Neural cell (in vitro differentiated cells): ENCODE results near the gene PAK1. TPM values are rescaled to one million over a fixed set of nuclear protein-coding genes. Genes with fewer than 3 reads are reported as not detected.

Experiments
- H2AFZ ChIP-seq: fragments of 200-600, 300-800 bp; sonication (generic), shearing (Covaris generic); 2 replicates; pipeline ENCODE4 v1.6.0; 2014; ENCODE audit warnings: low read depth, mild to moderate bottlenecking, antibody characterized with exemption, low read length, moderate library complexity
- H3F3A ChIP-seq: fragments of 200-600 bp; shearing (Covaris generic); 2 replicates; pipeline ENCODE4 v1.6.1; 2016; ENCODE audit warnings: mild to moderate bottlenecking, moderate library complexity, mixed read lengths, antibody characterized with exemption, low read length; ENCODE audit not compliant: insufficient read depth, poor library complexity, severe bottlenecking
- H3K27ac ChIP-seq: fragments of 200-600, 300-800 bp; sonication (generic), shearing (Covaris generic); 2 replicates; pipeline ENCODE4 v1.5.1; 2014; ENCODE audit warnings: mild to moderate bottlenecking, low read length, moderate library complexity
- H3K27me3 ChIP-seq: fragments of 300-800, 200-600 bp; sonication (generic), shearing (Covaris generic); 2 replicates; pipeline ENCODE4 v1.6.0; 2014; ENCODE audit warnings: mild to moderate bottlenecking, low read depth, low read length, moderate library complexity; ENCODE audit not compliant: insufficient read depth
- H3K36me3 ChIP-seq: fragments of 300-800, 200-600 bp; sonication (generic), shearing (Covaris generic); 2 replicates; pipeline ENCODE4 v1.5.1; 2014; ENCODE audit warnings: mild to moderate bottlenecking, antibody characterized with exemption, low read length, moderate library complexity; ENCODE audit not compliant: insufficient read depth
- H3K4me2 ChIP-seq: fragments of 300-800, 200-600 bp; sonication (generic), shearing (Covaris generic); 2 replicates; pipeline ENCODE4 v1.6.0; 2014; ENCODE audit warnings: mild to moderate bottlenecking, low read length
- H3K4me3 ChIP-seq: fragments of 300-800, 200-600 bp; sonication (generic), shearing (Covaris generic); 2 replicates; pipeline ENCODE4 v1.5.1; 2014; ENCODE audit warnings: mild to moderate bottlenecking, low read length, moderate library complexity
- H3K79me2 ChIP-seq: fragments of 200-600 bp; shearing (Covaris generic); replicated peaks from 2 replicates; pipeline ENCODE4 v1.6.0; 2014; ENCODE audit warnings: mild to moderate bottlenecking, low read length, moderate library complexity; ENCODE audit not compliant: insufficient read depth
- H3K9ac ChIP-seq: fragments of 300-800, 200-600 bp; sonication (generic), shearing (Covaris generic); 2 replicates; pipeline ENCODE4 v1.6.1; 2016; ENCODE audit warnings: mild to moderate bottlenecking, low read length, mixed read lengths
- H3K9me2 ChIP-seq: fragments of 200-600 bp; shearing (Covaris generic); 2 replicates; pipeline ENCODE4 v1.6.1; 2016; ENCODE audit warnings: mild to moderate bottlenecking, low read length, mixed read lengths; ENCODE audit not compliant: insufficient read depth
- H3K9me3 ChIP-seq: fragments of 200-600, 300-800 bp; sonication (generic), shearing (Covaris generic); 2 replicates; pipeline ENCODE4 v1.6.1; 2016; ENCODE audit warnings: mild to moderate bottlenecking, mixed run types, low read length, moderate library complexity, mixed read lengths
- H4K20me1 ChIP-seq: fragments of 200-600 bp; shearing (Covaris generic); 2 replicates; pipeline ENCODE4 v1.6.1; 2016; ENCODE audit warnings: mild to moderate bottlenecking, mixed run types; ENCODE audit not compliant: insufficient read depth
- CTCF ChIP-seq: fragments of 450-650 bp; IDR thresholded peaks from 2 replicates; pipeline ENCODE4 v1.5.1; 2014; ENCODE audit warnings: antibody characterized with exemption, mild to moderate bottlenecking, moderate library complexity; ENCODE audit not compliant: poor library complexity, severe bottlenecking
- EP300 ChIP-seq: fragments of 450-650 bp; conservative IDR thresholded peaks from 2 replicates; pipeline ENCODE4 v1.6.1; 2014; ENCODE audit warnings: antibody characterized with exemption, mild to moderate bottlenecking, moderate library complexity; ENCODE audit not compliant: poor library complexity, severe bottlenecking
- EZH2 ChIP-seq: fragments of 200-600, 300-800 bp; shearing (Covaris generic), sonication (generic); IDR thresholded peaks from 2 replicates; pipeline ENCODE4 v1.6.1; 2014; ENCODE audit warnings: antibody characterized with exemption, low read length, borderline replicate concordance, mild to moderate bottlenecking; ENCODE audit not compliant: insufficient read depth, poor library complexity, severe bottlenecking
- MXI1 ChIP-seq: fragments of 450-650 bp; conservative IDR thresholded peaks from 2 replicates; pipeline ENCODE4 v1.6.1; 2014; ENCODE audit warnings: antibody characterized with exemption, mild to moderate bottlenecking; ENCODE audit not compliant: poor library complexity, severe bottlenecking
- POLR2AphosphoS5 ChIP-seq: IDR thresholded peaks from 2 replicates; pipeline ENCODE4 v1.6.1; 2012
- RAD21 ChIP-seq: fragments of 450-650 bp; conservative IDR thresholded peaks from 2 replicates; pipeline ENCODE4 v1.6.1; 2014; ENCODE audit warnings: antibody characterized with exemption, mild to moderate bottlenecking, moderate library complexity
- SMC3 ChIP-seq: fragments of 450-650 bp; conservative IDR thresholded peaks from 2 replicates; pipeline ENCODE4 v1.6.1; 2014; ENCODE audit warnings: antibody characterized with exemption, mild to moderate bottlenecking, moderate library complexity; ENCODE audit not compliant: poor library complexity
- TAF1 ChIP-seq: IDR thresholded peaks from 2 replicates; pipeline ENCODE4 v1.6.1; 2012; ENCODE audit warnings: low read depth
- polyA plus RNA-seq: library from polyadenylated mRNA; depleted of rRNA; stranded (reverse); fragments of >200 nt; gene quantifications from 2 replicates; pipeline ENCODE4 v1.2.3, GENCODE V29; 2014
- TF ChIP-seq, protein P1 (sequence below): IDR thresholded peaks from 2 replicates; pipeline ENCODE4 v1.6.1; 2012; ENCODE audit warnings: borderline replicate concordance

Gene PAK1
- polyA plus RNA-seq, 1 donor from 2014 or later, result 65.2 TPM

GRCh38 chr11:77400775-77401449 lies 73.0 kb downstream of the PAK1 start:
- H3K27ac ChIP-seq, result no peak overlapping the region

GRCh38 chr11:77400271-77400670 lies 73.6 kb downstream of the PAK1 start:
- Histone ChIP-seq H2AFZ (no peak overlapping the region), H3K36me3 (no peaks in the 10 kb centered on the region), H3K9ac (no peak overlapping the region), H3K9me2 (no peaks in the 10 kb centered on the region), H3K4me3 (no peak overlapping the region), H3K4me2 (no peak overlapping the region), H4K20me1 (no peaks in the 10 kb centered on the region), H3K27ac (no peak overlapping the region), H3K79me2 (peaks cover 7% of the 10 kb centered on the region), H3F3A (no peaks in the 10 kb centered on the region), H3K27me3 (no peaks in the 10 kb centered on the region), H3K9me3 (no peaks in the 10 kb centered on the region)
- TF ChIP-seq SMC3 (no peak), TAF1 (no peak), CTCF (no peak), MXI1 (no peak), POLR2AphosphoS5 (no peak), RAD21 (no peak), EP300 (no peak), EZH2 (no peak)
- TF ChIP-seq, protein P1, sequence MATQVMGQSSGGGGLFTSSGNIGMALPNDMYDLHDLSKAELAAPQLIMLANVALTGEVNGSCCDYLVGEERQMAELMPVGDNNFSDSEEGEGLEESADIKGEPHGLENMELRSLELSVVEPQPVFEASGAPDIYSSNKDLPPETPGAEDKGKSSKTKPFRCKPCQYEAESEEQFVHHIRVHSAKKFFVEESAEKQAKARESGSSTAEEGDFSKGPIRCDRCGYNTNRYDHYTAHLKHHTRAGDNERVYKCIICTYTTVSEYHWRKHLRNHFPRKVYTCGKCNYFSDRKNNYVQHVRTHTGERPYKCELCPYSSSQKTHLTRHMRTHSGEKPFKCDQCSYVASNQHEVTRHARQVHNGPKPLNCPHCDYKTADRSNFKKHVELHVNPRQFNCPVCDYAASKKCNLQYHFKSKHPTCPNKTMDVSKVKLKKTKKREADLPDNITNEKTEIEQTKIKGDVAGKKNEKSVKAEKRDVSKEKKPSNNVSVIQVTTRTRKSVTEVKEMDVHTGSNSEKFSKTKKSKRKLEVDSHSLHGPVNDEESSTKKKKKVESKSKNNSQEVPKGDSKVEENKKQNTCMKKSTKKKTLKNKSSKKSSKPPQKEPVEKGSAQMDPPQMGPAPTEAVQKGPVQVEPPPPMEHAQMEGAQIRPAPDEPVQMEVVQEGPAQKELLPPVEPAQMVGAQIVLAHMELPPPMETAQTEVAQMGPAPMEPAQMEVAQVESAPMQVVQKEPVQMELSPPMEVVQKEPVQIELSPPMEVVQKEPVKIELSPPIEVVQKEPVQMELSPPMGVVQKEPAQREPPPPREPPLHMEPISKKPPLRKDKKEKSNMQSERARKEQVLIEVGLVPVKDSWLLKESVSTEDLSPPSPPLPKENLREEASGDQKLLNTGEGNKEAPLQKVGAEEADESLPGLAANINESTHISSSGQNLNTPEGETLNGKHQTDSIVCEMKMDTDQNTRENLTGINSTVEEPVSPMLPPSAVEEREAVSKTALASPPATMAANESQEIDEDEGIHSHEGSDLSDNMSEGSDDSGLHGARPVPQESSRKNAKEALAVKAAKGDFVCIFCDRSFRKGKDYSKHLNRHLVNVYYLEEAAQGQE, result no peak

More at GRCh38 chr11:77400775-77401449, 73.0 kb downstream of the PAK1 start:
- H3K9ac ChIP-seq, result no peak overlapping the region
- H3K27me3 ChIP-seq, result no peaks in the 10 kb centered on the region
- H3K4me2 ChIP-seq, result no peak overlapping the region
- no peaks in the 10 kb centered on the region for H3F3A ChIP-seq
- TF ChIP-seq, protein P1, result no peak
- no peak for TF ChIP-seq CTCF
- no peak for TF ChIP-seq SMC3
- no peak for TF ChIP-seq EZH2
- no peak for TF ChIP-seq RAD21
- TF ChIP-seq POLR2AphosphoS5, result no peak
- H3K36me3 ChIP-seq, result no peaks in the 10 kb centered on the region
- no peak overlapping the region for H3K4me3 ChIP-seq
- no peak overlapping the region for H2AFZ ChIP-seq
- H4K20me1 ChIP-seq, result no peaks in the 10 kb centered on the region
- H3K9me2 ChIP-seq, result no peaks in the 10 kb centered on the region
- H3K79me2 ChIP-seq, result peaks cover 11% of the 10 kb centered on the region
- no peaks in the 10 kb centered on the region for H3K9me3 ChIP-seq
